Naive B cell (primary cell): Measurements from ENCODE around the gene BPTF. TPM values are rescaled to one million over a fixed set of nuclear protein-coding genes. Genes with fewer than 3 reads are reported as not detected.
A peak's percentile ranks its signal among the peaks of the same experiment; 100 is the strongest.
"Not testable (repeated sequence)": the region's sequence is repeated elsewhere in the genome, so short reads cannot be mapped to it uniquely, and the experiment has no call there.

Experiments
- ATAC-seq, 2 donors: fragments of 150-1000 bp; cut with Tn5 transposase; 2 replicates each; pipeline ENCODE4 v1.10.0; 2021; ENCODE audit warnings: low read depth in 2 of 2, mild to moderate bottlenecking in 2 of 2, moderate library complexity in 2 of 2
- DNase-seq: peaks from one replicate; pipeline ENCODE4 v3.0.0; 2022
- H3K27ac Mint-ChIP-seq, 6 donors: one replicate each; pipeline ENCODE4 v1.8.0; 2020 to 2022; ENCODE audit warnings: mild to moderate bottlenecking in 6 of 6, mixed read lengths in 6 of 6, moderate library complexity in 5 of 6, inconsistent platforms in 2 of 6
- H3K27me3 Mint-ChIP-seq, 3 donors: one replicate each; pipeline ENCODE4 v1.8.0; 2021 to 2022; ENCODE audit warnings: mixed read lengths in 3 of 3, mild to moderate bottlenecking in 1 of 3
- H3K36me3 Mint-ChIP-seq, 2 donors: one replicate each; pipeline ENCODE4 v1.8.0; 2020 to 2022; ENCODE audit warnings: mixed read lengths in 2 of 2, inconsistent platforms in 1 of 2, mild to moderate bottlenecking in 1 of 2
- H3K4me1 Mint-ChIP-seq, 3 donors: one replicate each; pipeline ENCODE4 v1.8.0; 2020 to 2022; ENCODE audit warnings: mixed read lengths in 3 of 3, inconsistent platforms in 1 of 3, mild to moderate bottlenecking in 1 of 3, moderate library complexity in 1 of 3
- H3K4me3 Mint-ChIP-seq, 8 donors: one replicate each; pipeline ENCODE4 v1.8.0; 2020 to 2022; ENCODE audit warnings: mild to moderate bottlenecking in 8 of 8, mixed read lengths in 8 of 8, moderate library complexity in 8 of 8, inconsistent platforms in 2 of 8
- H3K9me3 Mint-ChIP-seq, 7 donors: one replicate each; pipeline ENCODE4 v1.8.0; 2020 to 2022; ENCODE audit warnings: mixed read lengths in 7 of 7, mild to moderate bottlenecking in 5 of 7, inconsistent platforms in 2 of 7, moderate library complexity in 1 of 7
- polyA plus RNA-seq, 6 donors: library from polyadenylated mRNA; unstranded; fragments of 300-500 nt; fragmentation: Illumina TruSeq; gene quantifications; one replicate each; pipeline ENCODE4 v1.2.3, GENCODE V29; 2021; ENCODE audit warnings: low read depth in 6 of 6

Gene BPTF
- polyA plus RNA-seq, 6 donors from 2014 or later: 13.0 to 41.5 (median 14.6) TPM

DNA sequence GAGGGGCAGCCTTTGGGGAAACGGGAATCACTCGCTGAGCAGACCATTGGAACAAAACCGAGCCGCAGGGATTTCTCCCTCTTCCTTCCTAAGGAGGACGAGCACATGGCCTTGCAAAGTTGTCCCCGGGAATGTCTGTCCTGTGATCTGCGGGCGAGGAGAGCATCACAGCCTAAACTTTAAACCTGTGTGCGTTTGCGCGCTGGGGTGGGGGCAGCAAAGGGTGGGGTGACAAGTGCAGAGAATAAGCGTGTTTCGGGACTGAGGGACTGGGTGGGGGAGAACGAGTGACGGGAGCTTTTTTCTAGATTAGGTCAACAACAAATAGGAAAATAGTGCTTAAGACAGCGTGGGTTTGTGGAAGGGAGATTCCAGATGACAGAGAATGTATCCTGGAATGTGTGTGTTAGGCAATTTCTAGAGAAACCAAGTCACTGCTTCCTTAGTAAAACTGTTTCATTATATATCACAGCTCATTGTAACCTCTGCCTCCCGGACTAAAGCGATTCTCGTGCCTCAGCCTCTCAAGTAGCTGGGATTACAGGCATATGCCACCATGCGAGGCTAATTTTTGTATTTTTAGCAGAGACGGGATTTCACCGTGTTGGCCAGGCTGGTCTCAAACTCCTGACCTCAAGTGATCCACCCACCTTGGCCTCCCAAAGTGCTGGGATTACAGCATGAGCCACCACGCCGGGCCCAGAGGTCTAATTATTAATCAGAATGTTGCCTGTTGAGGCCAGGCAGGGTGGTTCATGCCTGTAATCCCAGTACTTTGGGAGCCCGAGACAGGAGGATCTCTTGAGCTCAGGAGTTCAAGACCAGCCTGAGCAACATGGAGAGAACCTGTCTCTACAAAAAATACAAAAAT, 171.2 kb downstream of the BPTF start, which contains the start of gene C17orf58:
Gene C17orf58 (minus strand): TSS at position 169 of the 871 bp plus-strand sequence. CDS start 271 bp downstream, outside the sequence.
- peaks cover 31 to 35% (median 33%) of the 10 kb centered on the region in 3 donors for H3K4me1 Mint-ChIP-seq
- peaks cover 5 to 29% (median 20%) of the 10 kb centered on the region in 3 donors for H3K27me3 Mint-ChIP-seq
- peak within 1 kb of the TSS in 4 of 6 donors; percentile 12 to 73 (median 52) for H3K27ac Mint-ChIP-seq
- not testable (repeated sequence) for H3K36me3 Mint-ChIP-seq, ATAC-seq, DNase-seq, H3K9me3 Mint-ChIP-seq
- H3K4me3 Mint-ChIP-seq: peak within 1 kb of the TSS; percentile 78 to 96 (median 90)

DNA sequence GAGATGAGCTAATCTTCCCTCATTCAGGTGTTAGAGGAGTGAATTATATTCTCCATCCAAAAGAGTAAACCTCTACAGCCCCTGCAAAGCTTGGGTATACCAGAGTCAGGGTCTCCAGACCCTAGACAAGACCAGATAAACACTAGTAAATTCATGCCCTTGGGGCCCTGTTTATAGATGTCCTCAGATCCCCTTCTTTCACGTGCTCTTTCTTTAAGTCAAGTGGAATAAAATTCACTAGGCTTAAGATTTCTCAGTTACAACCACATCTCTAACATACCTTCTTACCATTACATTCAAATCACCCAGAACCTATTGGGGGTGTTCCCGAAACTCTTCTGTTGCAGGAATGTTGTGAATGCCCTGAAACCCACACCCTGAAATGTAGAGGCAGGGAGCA, 173.2 kb downstream of the BPTF start:
- Mint-ChIP-seq H3K36me3 (no peaks in the 10 kb centered on the region), H3K4me3 (peak overlapping the region in 3 of 8 donors; percentile 29 to 40 (median 32))

DNA sequence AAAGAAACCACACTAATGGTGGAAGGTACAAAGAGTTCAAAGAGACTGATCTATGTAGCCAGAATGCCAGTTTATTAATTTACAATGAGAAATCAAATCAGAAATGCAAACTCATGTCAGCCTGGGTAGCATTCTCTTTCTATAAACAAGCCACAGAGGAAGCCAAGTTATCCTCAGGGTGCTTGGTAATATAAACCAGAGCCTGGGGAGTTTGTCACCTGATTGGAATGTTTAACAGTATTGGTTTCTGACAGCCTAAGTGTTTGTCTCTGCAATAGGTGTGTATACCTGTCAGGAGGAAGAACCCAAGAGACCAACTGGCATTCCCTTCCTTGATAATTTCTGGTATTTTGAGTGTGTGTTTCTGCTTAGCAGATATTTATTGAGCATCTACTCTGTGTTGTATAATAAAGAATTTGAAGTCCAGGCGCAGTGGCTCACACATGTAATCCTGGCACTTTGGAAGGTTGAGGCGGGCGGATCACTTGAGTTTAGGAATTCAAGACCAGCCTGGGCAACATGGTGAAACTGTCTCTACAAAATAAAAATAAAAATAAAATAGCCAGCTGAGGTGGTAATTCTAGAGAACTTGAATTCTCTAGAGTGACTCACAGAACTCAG, 174.1 kb downstream of the BPTF start:
- H3K4me3 Mint-ChIP-seq: no peak overlapping the region
- peaks cover 5 to 29% (median 20%) of the 10 kb centered on the region in 3 donors for H3K27me3 Mint-ChIP-seq
- no peak for DNase-seq
- peaks cover 0 to 2% (median 0%) of the 10 kb centered on the region in 7 donors for H3K9me3 Mint-ChIP-seq
- no peaks in the 10 kb centered on the region for H3K36me3 Mint-ChIP-seq
- peaks cover 19 to 23% (median 21%) of the 10 kb centered on the region in 3 donors for H3K4me1 Mint-ChIP-seq
- ATAC-seq: no peak
- H3K27ac Mint-ChIP-seq: no peak overlapping the region

More for the DNA sequence above, 173.2 kb downstream of the BPTF start:
- peaks cover 0 to 2% (median 0%) of the 10 kb centered on the region in 7 donors for H3K9me3 Mint-ChIP-seq
- peaks cover 25 to 28% (median 27%) of the 10 kb centered on the region in 3 donors for H3K4me1 Mint-ChIP-seq
- ATAC-seq (no peak), DNase-seq (no peak)
- no peak overlapping the region for H3K27ac Mint-ChIP-seq
- peaks cover 5 to 29% (median 20%) of the 10 kb centered on the region in 3 donors for H3K27me3 Mint-ChIP-seq

DNA sequence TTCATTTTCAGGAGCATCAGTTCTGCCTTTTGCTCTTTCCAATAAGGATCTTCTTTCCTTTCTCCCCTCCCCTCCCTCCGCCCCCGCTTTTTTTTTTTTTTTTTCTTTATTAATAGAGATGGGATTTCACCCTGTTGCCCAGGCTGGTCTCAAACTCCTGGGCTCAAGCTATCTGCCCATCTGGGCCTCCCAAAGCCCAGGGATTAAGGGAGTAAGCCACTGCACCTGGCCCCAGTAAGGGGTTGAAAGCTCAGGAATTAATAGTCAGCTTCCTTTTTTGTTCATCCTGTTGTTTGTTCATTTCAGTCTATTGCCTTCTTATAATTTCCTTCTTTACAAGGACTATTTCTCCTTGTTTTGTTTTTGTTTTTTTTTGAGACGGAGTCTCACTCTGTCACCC, 178.9 kb downstream of the BPTF start:
- no peak overlapping the region for H3K27ac Mint-ChIP-seq
- H3K27me3 Mint-ChIP-seq: no peaks in the 10 kb centered on the region
- H3K4me1 Mint-ChIP-seq: no peaks in the 10 kb centered on the region
- peak overlapping the region in 1 of 8 donors; percentile 70 for H3K4me3 Mint-ChIP-seq
- H3K9me3 Mint-ChIP-seq: no peaks in the 10 kb centered on the region
- no peaks in the 10 kb centered on the region for H3K36me3 Mint-ChIP-seq
- ATAC-seq (no peak), DNase-seq (no peak)

DNA sequence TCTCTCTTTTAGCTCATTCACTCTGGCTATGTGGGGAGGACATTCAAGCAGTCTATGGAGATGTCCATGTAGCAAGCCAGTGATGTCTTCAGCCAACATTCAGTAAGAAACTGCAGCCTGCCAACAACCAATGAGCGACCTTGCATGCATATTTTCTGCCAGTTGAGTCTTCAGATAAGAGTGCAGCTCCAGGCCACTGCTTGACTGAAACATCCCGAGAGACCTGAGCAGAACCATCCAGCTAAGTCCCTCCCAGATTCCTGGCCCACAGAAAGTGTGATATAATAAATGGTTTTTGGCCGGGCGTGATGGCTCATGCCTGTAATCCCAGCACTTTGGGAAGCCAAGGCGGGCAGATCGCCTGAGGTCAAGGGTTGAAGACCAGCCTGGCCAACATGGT, 181.5 kb downstream of the BPTF start:
- Mint-ChIP-seq H3K27ac (no peak overlapping the region), H3K4me1 (peaks cover 4 to 9% (median 8%) of the 10 kb centered on the region in 3 donors), H3K9me3 (no peaks in the 10 kb centered on the region), H3K27me3 (peaks cover 0 to 5% (median 0%) of the 10 kb centered on the region in 3 donors), H3K36me3 (no peaks in the 10 kb centered on the region), H3K4me3 (no peak overlapping the region)
- DNase-seq: no peak
- no peak for ATAC-seq

DNA sequence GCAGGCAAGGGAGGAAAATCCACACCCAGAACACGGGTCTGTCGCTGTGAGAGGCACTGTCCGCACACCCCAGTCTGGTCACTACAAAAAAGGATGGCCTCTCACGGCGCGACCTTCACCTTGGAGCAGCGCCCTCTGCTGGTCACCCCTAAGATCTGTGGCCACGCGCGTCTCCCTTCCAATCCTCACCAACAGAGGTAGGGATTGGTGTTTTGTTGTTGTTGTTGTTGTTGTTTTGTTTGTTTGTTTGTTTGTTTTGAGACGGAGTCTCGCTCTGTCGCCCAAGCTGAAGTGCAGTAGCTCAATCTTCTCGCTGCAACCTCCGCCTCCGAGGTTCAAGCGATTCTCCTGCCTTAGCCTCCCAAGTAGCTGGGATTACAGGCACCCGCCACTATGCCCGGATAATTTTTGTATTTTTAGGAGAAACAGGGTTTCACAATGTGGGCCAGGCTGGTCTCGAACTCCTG, 185.9 kb downstream of the BPTF start:
- Mint-ChIP-seq H3K27ac (peak overlapping the region in 1 of 6 donors; percentile 47), H3K9me3 (no peaks in the 10 kb centered on the region), H3K27me3 (peaks cover 0 to 6% (median 5%) of the 10 kb centered on the region in 3 donors), H3K4me3 (peak overlapping the region in 5 of 8 donors; percentile 42 to 74 (median 54)), H3K36me3 (no peaks in the 10 kb centered on the region), H3K4me1 (peaks cover 4 to 15% (median 8%) of the 10 kb centered on the region in 3 donors)
- ATAC-seq: peak; percentile 55 to 67
- DNase-seq: no peak

DNA sequence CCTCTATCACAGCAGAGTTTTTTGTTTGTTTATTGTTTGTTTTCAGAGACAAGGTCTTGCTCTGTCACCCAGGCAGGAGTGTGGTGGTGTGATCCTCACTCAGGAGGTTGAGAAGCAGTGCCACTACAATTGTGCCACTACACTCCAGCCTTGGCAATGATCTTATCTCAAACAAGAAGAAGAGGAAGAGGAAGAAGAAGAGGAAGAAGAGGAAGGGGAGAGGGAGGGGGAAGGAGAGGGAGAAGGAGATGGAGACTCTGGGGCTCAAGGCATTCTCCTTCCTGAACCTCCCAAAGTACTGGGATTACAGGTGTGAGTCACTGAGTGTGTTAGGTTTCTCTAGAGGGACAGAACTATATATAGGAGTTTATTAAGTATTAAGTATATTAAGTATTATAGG, 188.1 kb downstream of the BPTF start:
- H3K4me3 Mint-ChIP-seq: no peak overlapping the region
- ATAC-seq (no peak), DNase-seq (no peak)
- peaks cover 0 to 6% (median 5%) of the 10 kb centered on the region in 3 donors for H3K27me3 Mint-ChIP-seq
- H3K27ac Mint-ChIP-seq: no peak overlapping the region
- H3K36me3 Mint-ChIP-seq: no peaks in the 10 kb centered on the region
- peaks cover 4 to 15% (median 8%) of the 10 kb centered on the region in 3 donors for H3K4me1 Mint-ChIP-seq
- no peaks in the 10 kb centered on the region for H3K9me3 Mint-ChIP-seq

DNA sequence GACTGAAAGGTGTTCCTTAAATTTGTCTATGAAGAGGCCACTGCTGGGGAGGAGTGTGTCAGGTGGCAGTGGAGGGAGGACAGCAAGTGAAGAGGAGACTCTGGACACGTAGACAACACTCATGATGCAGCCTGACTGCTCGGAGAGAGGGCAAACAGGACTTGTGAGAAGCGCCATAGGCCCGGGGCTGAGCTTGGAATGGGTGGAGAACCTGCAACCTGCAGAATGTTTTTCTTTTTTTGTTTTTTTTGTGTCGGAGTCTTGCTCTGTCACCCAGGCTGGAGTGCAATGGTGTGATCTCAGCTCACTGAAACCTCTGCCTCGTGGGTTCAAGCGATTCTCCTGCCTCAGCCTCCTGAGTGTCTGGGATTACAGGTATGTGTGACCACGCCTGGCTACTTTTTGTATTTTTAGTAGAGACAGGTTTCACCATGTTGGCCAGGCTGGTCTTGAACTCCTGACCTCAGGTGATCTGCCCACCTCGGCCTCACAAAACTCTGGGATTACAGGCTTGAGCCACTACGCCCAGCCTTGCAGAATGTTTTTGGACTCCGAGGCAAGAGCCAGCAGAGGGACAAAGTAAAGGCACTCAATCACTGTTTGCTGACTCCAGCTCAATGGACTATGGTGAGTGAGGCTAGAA, 189.9 kb downstream of the BPTF start:
- Mint-ChIP-seq H3K9me3 (peaks cover 0 to 3% (median 0%) of the 10 kb centered on the region in 7 donors), H3K27me3 (peaks cover 0 to 9% (median 6%) of the 10 kb centered on the region in 3 donors), H3K36me3 (no peaks in the 10 kb centered on the region), H3K4me3 (peak overlapping the region in 1 of 8 donors; percentile 71), H3K27ac (peak overlapping the region in 2 of 6 donors; percentile 36 to 59), H3K4me1 (peaks cover 12 to 27% (median 15%) of the 10 kb centered on the region in 3 donors)
- ATAC-seq: no peak
- DNase-seq: no peak

DNA sequence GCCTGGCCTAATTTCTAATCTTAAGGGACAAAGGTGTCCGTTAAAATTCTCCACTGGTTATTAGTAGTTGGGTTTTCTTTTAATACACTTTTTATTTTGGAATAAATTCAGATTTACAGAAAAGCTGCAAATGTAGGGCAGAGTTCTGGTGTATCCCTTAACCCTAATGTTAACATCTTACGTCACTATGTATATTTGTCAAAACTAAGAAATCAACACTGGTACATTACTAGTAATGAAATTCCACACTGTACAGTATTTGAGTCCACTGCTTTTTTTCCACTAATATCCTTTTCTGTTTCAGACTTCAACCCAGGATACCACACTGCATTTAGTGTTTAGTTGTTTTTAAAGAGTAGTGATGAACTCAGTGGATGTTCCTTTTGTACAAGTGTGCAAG, 191.5 kb downstream of the BPTF start:
- H3K27ac Mint-ChIP-seq: peak overlapping the region in 1 of 6 donors; percentile 19
- no peaks in the 10 kb centered on the region for H3K36me3 Mint-ChIP-seq
- H3K9me3 Mint-ChIP-seq: peaks cover 0 to 3% (median 0%) of the 10 kb centered on the region in 7 donors
- ATAC-seq: no peak
- no peak for DNase-seq
- peaks cover 12 to 30% (median 14%) of the 10 kb centered on the region in 3 donors for H3K4me1 Mint-ChIP-seq
- H3K4me3 Mint-ChIP-seq: peak overlapping the region in 2 of 8 donors; percentile 15 to 34
- H3K27me3 Mint-ChIP-seq: peaks cover 0 to 6% (median 4%) of the 10 kb centered on the region in 3 donors

DNA sequence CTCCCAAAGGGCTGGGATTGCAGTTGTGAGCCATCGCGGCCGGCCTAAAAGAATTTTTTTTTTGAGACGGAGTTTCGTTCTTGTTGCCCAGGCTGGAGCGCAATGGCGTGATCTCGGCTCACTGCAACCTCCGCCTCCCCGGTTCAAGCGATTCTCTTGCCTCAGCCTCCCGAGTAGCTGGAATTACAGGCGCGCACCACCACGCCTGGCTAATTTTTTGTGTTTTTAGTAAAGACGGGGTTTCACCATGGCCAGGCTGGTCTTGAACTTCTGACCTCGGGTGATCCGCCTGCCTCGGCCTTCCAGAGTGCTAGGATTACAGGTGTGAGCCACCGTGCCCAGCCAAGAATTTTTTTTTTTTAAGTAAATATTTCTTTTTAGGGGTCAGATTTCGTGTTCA, 193.2 kb downstream of the BPTF start:
- not testable (repeated sequence) for H3K9me3 Mint-ChIP-seq, H3K27me3 Mint-ChIP-seq, DNase-seq, H3K36me3 Mint-ChIP-seq, ATAC-seq
- Mint-ChIP-seq H3K4me3 (peak overlapping the region in 2 of 8 donors; percentile 3 to 20), H3K27ac (peak overlapping the region in 1 of 6 donors; percentile 68), H3K4me1 (peaks cover 12 to 27% (median 14%) of the 10 kb centered on the region in 3 donors)

DNA sequence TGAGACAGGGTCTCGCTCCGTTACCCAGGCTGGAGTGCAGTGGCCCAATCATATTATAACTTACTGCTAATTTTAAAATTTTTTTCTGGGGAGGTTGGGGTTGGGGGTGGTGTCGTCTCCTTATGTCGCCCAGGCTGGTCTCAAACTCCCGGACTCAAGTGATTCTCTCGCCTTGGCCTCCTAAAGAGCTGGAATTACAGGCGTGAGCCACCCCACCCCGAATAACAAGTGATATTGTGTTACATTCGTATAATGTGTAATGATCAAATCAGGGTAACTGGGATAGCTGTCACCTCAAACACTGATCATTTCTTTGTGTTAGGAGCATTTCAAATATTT, 194.0 kb downstream of the BPTF start:
- Mint-ChIP-seq H3K4me1 (peaks cover 12 to 27% (median 14%) of the 10 kb centered on the region in 3 donors), H3K36me3 (no peaks in the 10 kb centered on the region), H3K27ac (peak overlapping the region in 4 of 6 donors; percentile 99 to 100 (median 99)), H3K27me3 (peaks cover 0 to 6% (median 4%) of the 10 kb centered on the region in 3 donors), H3K4me3 (peak overlapping the region; percentile 78 to 95 (median 91)), H3K9me3 (peaks cover 0 to 3% (median 3%) of the 10 kb centered on the region in 7 donors)
- DNase-seq (no peak), ATAC-seq (no peak)

DNA sequence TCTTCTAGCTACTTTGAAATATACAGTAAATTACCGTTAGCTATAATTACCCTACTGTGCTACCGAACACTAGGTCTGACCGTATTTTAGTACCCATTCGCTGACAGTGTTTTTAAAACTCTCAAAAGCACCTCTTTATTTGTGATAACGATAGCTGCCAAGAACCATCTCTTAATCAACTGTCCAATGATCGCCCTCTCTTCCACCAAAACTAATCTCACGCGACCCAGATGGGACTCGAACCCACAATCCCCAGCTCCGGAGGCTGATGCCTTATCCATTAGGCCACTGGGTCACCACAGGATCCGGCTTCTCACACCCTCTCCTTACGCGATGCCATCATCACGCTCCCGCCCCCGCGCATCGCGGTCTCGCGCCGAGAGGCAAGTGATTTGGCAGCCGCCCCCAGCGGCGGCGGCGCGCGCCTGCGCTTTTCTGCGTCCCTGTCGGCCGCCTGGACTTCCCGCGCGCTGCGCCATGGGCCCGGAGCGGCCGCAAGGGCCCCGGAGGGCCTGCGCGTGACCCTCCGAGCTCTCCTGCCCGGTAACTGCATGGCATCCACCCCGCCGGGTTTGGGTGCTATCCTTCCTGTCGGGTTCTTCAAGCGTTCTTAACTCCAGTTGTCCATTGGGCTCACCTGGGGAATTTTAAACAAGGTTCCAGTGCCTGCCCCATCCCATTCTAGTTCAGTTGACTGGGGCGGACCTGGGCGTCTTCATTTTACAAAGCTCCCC, 194.5 kb downstream of the BPTF start:
- Mint-ChIP-seq H3K9me3 (peaks cover 0 to 3% (median 3%) of the 10 kb centered on the region in 7 donors), H3K36me3 (no peaks in the 10 kb centered on the region), H3K27me3 (peaks cover 0 to 4% (median 3%) of the 10 kb centered on the region in 3 donors), H3K4me3 (peak overlapping the region; percentile 78 to 95 (median 91)), H3K4me1 (peaks cover 12 to 27% (median 14%) of the 10 kb centered on the region in 3 donors), H3K27ac (peak overlapping the region; percentile 87 to 100 (median 99))
- ATAC-seq: peak; percentile 91 to 94
- DNase-seq: peak; percentile 96
